22Rv1 (cell line): ENCODE data around the gene INPP5J.

ENCODE experiments used
- ZFX ChIP-seq: fragments of 450-650 bp; IDR thresholded peaks from 2 replicates; pipeline ENCODE4 v1.6.1; 2017; ENCODE audit warnings: antibody characterized with exemption, borderline replicate concordance
- TF ChIP-seq, protein P1 (sequence below): fragments of 450-650 bp; IDR thresholded peaks from 2 replicates; pipeline ENCODE4 v1.5.1; 2017; ENCODE audit warnings: mild to moderate bottlenecking

DNA sequence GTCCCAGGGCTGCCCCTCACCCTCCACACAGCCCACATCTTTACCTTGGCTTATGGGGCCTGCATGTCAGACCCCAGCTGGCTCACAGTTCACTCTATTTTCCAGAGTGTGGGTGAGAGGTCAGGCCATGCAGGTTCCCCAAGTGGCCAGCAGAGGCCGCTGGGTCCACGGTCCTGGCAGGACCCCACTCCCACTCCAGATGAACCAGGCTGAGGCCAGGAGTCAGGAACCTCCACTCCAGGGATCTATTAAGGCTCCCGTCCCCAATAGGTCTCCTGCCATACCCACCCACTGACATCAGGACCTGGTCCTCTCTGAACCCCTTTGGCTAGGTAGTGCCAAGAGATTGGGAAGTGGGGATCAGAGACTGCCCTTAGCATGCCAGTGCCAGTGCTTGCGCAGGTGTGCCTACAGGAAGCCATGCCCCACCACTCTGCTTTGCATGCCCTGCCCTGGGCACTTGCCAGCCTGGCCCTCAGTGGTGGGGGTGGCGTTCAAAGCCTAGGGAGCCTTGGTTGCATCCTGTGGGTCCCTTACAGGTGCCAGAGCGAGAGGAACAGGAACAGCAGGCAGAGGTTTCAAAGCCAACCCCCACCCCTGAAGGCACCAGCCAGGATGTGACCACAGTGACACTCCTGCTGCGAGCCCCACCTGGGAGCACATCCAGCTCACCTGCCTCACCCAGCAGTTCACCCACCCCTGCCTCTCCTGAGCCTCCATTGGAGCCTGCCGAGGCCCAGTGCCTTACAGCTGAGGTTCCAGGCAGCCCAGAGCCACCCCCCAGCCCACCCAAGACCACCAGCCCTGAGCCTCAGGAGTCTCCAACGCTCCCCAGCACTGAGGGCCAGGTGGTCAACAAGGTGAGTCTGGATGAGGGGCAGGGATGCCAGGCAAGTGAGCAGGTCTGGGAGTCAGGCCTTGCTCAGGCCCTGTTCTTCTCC, 33.3 kb upstream of the INPP5J start:
- TF ChIP-seq, protein P1, sequence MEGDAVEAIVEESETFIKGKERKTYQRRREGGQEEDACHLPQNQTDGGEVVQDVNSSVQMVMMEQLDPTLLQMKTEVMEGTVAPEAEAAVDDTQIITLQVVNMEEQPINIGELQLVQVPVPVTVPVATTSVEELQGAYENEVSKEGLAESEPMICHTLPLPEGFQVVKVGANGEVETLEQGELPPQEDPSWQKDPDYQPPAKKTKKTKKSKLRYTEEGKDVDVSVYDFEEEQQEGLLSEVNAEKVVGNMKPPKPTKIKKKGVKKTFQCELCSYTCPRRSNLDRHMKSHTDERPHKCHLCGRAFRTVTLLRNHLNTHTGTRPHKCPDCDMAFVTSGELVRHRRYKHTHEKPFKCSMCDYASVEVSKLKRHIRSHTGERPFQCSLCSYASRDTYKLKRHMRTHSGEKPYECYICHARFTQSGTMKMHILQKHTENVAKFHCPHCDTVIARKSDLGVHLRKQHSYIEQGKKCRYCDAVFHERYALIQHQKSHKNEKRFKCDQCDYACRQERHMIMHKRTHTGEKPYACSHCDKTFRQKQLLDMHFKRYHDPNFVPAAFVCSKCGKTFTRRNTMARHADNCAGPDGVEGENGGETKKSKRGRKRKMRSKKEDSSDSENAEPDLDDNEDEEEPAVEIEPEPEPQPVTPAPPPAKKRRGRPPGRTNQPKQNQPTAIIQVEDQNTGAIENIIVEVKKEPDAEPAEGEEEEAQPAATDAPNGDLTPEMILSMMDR, result peak; percentile 75
- no peak for TF ChIP-seq ZFX
